GM18861 (cell line): ENCODE data around the gene LTA.
"Not testable (repeated sequence)": the region's sequence is repeated elsewhere in the genome, so short reads cannot be mapped to it uniquely, and the experiment has no call there.

Experiments
- ATAC-seq: cut with Tn5 transposase; IDR thresholded peaks from one replicate; pipeline ENCODE4 v1.9.1; 2021; ENCODE audit not compliant: unreplicated experiment

LTA gene

DNA sequence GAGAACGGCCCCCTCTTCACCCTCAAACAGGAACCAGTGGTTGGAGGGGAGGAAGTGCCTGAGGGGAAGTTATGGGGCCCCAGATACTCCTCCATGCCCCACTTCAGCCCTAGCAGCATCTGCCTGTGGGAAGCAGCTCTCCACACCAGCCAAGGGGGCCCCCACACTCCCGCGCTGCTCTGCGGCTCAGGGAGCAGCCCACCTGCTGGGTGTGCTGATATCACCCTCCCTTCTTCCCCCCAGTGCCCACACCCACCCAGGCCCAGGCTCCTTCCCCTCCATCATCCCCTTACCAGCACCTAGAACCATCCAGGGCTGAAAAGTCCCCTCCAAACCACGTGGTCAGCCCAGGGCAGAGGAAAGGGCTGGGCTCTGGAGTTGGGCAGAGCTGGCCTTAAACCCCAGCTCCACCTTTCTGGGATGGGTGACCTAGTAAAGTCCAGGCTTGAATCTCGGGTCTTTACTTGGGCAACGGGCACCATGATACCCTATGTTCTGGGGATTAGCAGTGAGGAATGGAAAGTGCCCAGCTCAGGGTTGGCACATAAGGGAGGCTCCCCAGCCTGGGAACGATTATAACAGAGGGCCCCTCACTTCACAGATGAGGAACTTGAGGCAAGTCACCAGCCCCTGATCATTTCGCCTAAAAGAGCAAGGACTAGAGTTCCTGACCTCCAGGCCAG is 14.7 kb downstream of the LTA start:
- no peak for ATAC-seq

DNA sequence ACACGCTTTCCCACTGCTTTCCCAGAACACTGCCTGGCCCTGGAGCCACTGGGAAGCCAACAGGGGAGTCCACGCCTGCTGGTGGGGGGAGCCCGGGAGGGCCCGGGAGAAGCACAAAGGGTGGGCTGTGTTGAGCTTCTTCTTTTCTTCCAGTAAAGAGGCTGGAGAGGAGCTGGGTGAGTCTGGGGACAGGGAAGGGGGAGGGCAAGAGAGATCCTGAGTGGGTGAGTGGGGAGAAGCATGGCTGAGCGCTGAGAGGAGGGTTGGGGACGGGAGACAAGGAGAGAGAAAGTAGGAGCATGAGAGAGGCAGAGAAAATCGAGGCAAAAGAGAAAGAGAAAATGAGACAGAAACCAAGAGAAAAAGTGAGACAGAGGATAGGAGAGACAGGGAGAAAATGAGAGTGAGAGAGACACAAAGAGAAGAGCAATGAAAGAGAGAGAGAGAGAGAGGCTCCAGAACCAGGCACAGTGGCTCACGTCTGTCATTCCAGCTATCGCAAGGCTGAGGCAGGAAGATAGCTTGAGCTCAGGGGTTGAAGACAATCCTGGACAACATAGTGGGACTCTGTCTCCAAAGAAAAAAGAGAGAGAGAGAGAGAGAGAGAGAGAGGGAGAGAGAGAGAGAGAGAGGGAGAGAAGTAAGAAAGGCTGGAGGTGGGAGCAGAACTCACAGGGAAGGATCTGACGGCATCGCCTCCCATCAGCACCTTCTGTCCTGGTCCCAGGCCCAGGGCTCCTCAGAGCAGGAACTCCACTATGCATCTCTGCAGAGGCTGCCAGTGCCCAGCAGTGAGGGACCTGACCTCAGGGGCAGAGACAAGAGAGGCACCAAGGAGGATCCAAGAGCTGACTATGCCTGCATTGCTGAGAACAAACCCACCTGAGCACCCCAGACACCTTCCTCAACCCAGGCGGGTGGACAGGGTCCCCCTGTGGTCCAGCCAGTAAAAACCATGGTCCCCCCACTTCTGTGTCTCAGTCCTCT is 16.0 kb downstream of the LTA start:
- ATAC-seq: no peak

DNA sequence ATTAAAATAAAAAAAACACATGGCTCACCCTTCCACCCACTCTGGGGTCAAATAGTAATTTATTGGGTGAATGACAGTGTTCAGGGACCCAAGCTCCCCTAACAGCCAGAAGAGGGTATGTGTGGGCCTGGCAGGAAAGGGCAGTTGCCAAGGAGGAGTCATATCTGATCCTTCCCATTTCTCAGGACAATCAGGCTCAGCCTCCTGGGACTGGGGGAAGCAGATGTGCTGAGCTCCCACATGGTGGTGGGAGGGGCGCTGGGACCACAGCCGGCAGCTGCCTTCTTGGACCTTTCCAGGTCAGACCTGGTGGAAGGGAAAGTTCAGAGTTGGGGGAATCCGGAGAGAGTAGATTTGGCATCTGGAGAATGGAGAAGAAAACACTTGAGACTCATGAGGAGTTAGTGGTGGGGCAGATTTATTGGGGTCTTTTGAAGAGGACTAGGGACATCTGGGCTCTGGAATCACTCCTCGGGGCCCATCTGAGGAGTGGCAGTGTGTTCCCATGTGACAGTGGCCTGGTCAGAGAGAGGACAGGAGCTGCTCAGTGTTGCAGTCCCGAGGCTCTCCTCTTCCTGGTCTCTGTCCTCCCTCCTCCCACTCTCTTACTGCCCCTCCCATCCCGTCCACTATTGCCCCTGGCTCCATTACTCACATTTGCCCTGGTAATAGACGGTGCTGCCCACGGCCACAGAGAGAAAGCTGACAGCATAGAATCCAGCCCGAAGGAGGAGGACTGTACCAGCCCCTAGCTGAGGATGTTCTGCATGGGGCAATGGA is 17.0 kb downstream of the LTA start:
- no peak for ATAC-seq

DNA sequence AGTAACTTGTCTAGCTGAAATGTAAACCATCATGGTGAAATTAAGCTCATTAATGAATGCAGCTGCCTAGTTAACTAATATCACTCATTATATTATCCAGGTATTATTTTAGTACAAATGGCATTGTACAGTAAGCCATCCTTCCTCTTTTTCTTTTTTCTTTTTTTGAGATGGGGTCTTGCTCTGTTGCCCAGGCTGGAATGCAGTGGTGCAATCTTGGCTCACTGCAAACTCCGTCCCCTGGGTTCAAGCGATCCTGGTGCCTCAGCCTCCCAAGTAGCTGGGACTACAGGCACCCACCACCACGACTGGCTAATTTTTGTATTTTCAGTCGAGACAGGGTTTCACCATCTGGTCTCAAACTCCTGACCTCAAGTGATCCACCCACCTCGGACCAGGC is 18.6 kb downstream of the LTA start:
- ATAC-seq: not testable (repeated sequence)

- ATAC-seq: no peak
Measured at GRCh38 chr6:31592396-31592771, 20.3 kb downstream of the LTA start.

GRCh38 chr6:31597006-31597405 is 24.9 kb downstream of the LTA start:
- peak; percentile 45 for ATAC-seq

DNA sequence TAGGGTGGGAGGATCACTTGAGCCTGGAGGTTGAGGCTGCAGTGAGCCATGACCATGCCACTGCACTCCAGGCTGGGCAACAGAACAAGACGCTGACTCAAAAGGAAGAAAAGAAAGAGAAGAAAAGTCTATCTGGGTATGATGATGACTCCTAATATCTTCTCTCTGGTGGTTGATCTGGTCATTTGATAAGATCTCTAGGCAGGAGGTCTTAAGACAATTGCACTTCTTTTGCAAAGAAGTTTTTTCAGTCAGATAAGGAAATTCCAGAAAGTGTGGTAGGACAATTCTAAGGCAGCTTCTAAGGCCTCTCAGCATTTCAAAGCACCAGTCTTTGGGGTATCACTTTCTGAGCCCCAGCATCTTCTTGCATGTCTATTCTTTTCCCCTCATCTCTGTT is 35.2 kb downstream of the LTA start:
- no peak for ATAC-seq

DNA sequence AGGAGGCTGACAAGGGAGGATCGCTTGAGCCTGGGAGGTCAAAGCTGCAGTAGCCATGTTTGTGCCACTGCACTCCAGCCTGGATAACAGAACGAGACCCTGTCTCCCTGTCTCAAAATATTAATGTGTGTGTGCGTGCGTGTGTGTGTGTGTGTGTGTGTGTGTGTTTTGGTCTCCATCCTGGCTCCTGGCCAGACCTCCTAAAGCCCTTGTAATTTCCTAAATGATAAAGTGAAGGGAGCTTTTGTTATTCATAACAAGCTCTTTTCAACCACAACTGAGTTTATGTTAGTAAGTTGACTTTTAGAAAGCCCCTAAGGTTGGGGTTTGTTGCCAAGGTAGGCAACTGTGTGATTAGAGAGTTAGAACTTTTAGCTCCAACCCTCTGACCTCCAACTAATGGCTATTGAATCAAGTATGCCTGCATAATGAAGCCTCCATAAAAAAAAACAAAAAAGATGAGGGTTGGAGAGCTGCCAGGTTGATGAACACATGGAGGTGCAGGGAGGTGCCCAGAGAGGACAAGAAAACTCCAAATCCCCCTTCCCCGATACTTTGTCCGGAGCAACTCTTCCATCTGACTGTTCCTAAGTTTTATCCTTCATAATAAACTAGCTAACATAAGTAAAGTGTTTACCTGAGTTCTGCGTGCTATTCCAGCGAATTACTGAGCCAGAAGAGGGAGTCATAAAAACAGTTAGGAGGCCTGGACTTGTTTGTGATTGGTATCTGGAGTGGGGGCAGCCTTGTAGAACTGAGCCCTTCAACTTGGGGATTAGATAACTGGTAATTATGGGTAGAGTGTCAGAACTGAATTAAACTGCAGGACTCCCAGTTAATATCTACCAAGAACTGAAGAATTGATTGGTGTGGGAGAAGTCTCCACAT is 37.7 kb downstream of the LTA start:
- ATAC-seq: no peak

GRCh38 chr6:31610968-31611367 is 38.9 kb downstream of the LTA start:
- no peak for ATAC-seq

GRCh38 chr6:31614075-31614619 is 42.1 kb downstream of the LTA start:
- no peak for ATAC-seq

DNA sequence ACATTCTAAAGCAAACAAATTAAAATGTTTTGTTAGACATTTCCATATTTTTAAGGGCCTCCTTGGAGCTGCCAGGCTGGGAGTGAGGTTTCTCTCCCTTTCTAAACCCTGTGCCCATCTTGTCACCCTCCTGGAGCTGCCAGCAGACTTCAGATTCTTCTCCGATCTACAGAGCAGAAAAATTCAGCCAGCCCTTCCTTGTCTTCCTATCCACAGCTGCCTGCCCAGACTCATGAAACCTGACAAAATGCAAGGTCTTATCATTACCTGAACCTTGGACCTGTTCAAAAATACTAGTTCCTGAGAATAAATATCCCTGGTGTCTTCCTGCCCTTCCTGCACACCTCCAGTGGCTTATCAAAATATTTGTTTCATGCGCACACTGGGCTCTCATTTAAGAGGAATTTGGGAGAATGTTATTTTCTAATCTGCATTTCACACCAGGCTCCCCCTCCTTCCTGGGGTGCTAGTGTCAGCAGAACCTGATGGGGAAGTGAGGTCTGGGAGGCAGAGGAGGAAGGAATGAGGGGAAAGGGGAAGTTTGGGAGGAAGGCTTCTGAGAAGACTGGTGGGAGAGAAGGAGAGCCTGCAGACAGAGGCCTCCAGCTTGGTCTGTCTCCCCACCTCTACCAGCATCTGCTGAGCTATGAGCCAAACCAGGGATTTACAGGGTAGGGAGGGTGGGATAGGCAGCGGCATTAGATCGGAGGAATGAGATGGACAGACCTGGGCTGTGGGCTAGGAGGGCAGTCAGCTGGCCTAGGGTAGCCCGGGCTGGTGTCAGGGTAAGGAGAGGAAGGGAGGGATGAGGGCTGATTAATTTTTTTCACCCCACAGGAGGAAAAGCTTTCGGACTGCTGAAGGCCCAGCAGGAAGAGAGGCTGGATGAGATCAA is 42.8 kb downstream of the LTA start, which contains the start of gene AIF1:
Gene AIF1, plus strand, starts transcription at position 551 of the 895 bp plus-strand sequence. Its CDS starts 96 bp downstream, at position 647.
- ATAC-seq: no peak

DNA sequence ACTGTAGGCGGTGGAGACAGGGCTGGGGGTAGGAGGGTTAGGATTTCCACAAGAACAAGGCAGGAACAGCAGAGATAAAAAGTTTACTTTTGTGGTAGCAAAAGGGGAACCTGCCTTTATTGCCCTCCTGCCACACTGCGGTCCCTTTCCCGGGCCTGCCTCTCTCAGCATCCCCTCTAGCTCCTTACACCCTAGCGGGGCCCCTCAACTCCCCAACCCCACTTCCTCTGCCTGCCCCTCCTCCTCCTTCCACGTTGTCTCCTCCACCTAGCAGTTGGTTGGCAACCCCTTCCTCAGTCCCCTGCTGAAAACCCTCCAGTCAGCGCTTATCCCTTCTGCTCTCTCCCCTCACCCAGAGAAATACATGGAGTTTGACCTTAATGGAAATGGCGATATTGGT is 43.7 kb downstream of the LTA start:
- ATAC-seq: no peak

DNA sequence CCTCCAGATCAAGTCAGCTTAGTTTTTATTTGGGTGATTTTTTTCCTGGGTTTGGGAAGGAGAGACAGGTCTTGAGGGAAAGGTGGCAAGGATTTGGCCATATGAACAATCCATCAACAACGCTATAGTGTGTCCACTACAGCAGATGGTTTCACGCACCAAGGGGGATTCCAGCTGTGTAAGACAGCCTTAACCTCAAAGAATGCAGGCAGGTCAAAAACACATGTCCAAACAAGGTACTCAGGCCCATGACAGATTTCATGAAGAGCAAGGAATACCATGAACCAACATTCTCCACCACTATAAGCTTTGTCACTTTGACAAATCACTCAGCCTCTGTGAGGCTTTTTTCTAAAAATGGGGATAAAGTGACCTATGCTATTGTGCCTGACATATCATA is 44.9 kb downstream of the LTA start:
- no peak for ATAC-seq

GRCh38 chr6:31619805-31620585 is 47.9 kb downstream of the LTA start:
- peak; percentile 51 for ATAC-seq

DNA sequence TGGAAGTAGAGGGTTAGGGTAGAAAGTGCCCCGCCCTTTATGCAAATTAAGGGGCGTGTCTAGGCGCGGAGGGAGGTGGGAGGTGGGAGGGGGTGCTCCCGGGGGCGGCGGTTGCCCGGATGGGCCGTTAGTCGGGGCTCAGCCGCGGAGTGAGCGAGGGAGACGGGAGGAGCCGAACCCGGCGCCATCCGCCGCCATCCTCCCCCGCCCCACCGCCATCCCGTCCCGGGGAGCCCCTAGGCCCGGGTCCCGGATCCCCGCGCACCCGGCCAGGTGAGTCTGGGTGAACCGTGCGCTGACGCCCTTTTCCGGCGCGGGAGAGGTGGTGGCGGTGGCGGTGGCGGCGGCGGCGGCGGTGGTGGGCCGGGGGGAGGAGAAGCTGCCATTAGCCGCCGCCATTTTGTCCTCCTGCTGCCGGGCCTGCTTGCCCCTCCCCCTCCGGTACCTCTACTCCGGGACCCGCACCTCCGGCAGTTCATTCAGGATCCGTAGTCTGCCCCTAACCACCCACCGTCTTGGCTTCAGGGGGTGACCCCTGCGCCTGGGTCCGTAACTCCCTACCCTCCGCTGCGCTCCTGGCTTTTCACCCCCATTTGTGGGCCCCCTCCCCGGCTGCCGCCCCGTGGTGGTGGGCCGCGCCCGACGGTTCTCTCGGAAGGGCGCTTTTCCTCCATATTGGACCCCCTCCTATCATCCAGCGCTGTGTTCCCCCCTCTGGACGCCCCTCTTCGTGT is 48.7 kb downstream of the LTA start, which contains the start of gene PRRC2A:
Gene PRRC2A, plus strand, starts transcription at position 130 of the 734 bp plus-strand sequence. CDS start 2,075 bp downstream, outside the sequence.
- peak; percentile 28 for ATAC-seq

DNA sequence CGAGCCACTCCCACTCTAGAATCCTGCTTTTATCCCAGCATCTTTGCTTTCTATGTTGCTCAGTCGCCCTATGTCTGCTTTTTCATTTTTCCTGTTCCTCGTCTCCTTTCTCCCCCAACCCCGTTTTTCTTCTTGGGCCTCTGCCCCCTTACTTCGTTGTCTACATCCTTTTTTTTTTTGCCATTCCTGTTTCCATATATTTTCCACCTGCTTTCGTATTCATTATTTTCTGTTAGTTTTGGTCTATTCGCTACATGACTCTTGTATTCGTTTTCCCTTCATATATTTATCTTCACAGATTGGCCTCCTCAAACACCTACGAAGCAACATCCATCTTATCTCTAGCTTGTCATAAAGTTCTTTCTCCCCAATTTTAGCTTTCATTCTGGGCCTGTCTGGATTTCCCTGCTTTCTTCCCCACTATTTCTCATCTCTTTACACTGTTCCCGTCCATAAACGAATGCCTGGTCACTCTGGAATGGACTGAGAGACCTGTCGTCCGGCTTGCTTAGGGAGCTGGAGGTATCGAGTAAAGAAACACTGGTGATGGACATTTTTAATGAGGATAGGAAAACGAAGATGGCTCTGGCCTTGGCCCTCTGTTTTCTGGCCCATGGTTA is 49.3 kb downstream of the LTA start:
- ATAC-seq: no peak

GRCh38 chr6:31621991-31622390 is 49.9 kb downstream of the LTA start:
- ATAC-seq: no peak
